SK-N-SH (cell line): Measurements from ENCODE around the gene ZBTB46. TPM values are rescaled to one million over a fixed set of nuclear protein-coding genes. Genes with fewer than 3 reads are reported as not detected.

Source experiments
- CTCF ChIA-PET: fragments of 300-600, 350-600 bp; formaldehyde crosslinking; extraction: SDS; loops from one replicate; lab custom pipeline; 2021; lab: Yijun Ruan, JAX
- POLR2A ChIA-PET: fragments of 350-600 bp; sonication (Branson Sonifier 250); formaldehyde crosslinking; extraction: SDS; loops from one replicate; lab custom pipeline; 2020; ENCODE audit warnings: antibody characterized with exemption, inconsistent platforms; lab: Yijun Ruan, JAX
- DNase-seq: peaks from one replicate; pipeline ENCODE4 v3.0.0; 2012
- H2AFZ ChIP-seq: fragments of 200-600 bp; sonication (generic); 2 replicates; pipeline ENCODE4 v1.8.1; 2016; ENCODE audit warnings: antibody characterized with exemption, mild to moderate bottlenecking, low read depth
- H3F3A ChIP-seq: fragments of 200-600 bp; sonication (generic); replicated peaks from 2 replicates; pipeline ENCODE3; 2016; ENCODE audit warnings: antibody characterized with exemption, mild to moderate bottlenecking; ENCODE audit not compliant: insufficient read depth
- H3K27ac ChIP-seq, 2 experiments: fragments of 200-500 bp in 1 of 2; fragments of 200-600 bp in 1 of 2; sonication (Bioruptor generic) in 1 of 2; sonication (generic), shearing (Covaris generic) in 1 of 2; 2 replicates each; pipeline versions ENCODE4 v1.5.1 to v1.6.1; 2014 to 2016; ENCODE audit warnings: low read depth in 2 of 2, inconsistent platforms in 1 of 2, low read length in 1 of 2, mild to moderate bottlenecking in 1 of 2, mixed read lengths in 1 of 2
- H3K27me3 ChIP-seq: fragments of 200-600 bp; sonication (generic), shearing (Covaris generic); 2 replicates; pipeline ENCODE4 v1.6.1; 2016; ENCODE audit warnings: mixed run types; ENCODE audit not compliant: insufficient read depth
- H3K36me3 ChIP-seq, 2 experiments: fragments of 200-500 bp in 1 of 2; fragments of 200-600 bp in 1 of 2; sonication (Bioruptor generic) in 1 of 2; sonication (generic) in 1 of 2; replicated peaks in 1 of 2; 2 replicates each; pipeline versions ENCODE3 to v1.5.1; 2014 to 2016; ENCODE audit warnings: low read length in 1 of 2, mild to moderate bottlenecking in 1 of 2; ENCODE audit not compliant: insufficient read depth in 2 of 2, control insufficient read depth in 1 of 2
- H3K4me1 ChIP-seq, 2 experiments: fragments of 200-500 bp in 1 of 2; fragments of 200-600 bp in 1 of 2; sonication (Bioruptor generic) in 1 of 2; sonication (generic), shearing (Covaris generic) in 1 of 2; 2 replicates each; pipeline versions ENCODE4 v1.5.1 to v1.6.1; 2014 to 2016; ENCODE audit warnings: low read depth in 1 of 2, low read length in 1 of 2, mixed run types in 1 of 2; ENCODE audit not compliant: insufficient read depth in 2 of 2, control insufficient read depth in 1 of 2
- H3K4me2 ChIP-seq: fragments of 200-600 bp; sonication (generic), shearing (Covaris generic); 2 replicates; pipeline ENCODE4 v1.6.1; 2017; ENCODE audit warnings: mixed run types
- H3K4me3 ChIP-seq, 2 experiments: fragments of 200-500 bp in 1 of 2; fragments of 200-600 bp in 1 of 2; sonication (Bioruptor generic) in 1 of 2; sonication (generic), shearing (Covaris generic) in 1 of 2; 2 replicates each; pipeline versions ENCODE4 v1.5.1 to v1.8.1; 2014 to 2016; ENCODE audit warnings: low read depth in 2 of 2, inconsistent platforms in 1 of 2, low read length in 1 of 2, mild to moderate bottlenecking in 1 of 2, mixed read lengths in 1 of 2, moderate library complexity in 1 of 2
- H3K79me2 ChIP-seq: fragments of 200-600 bp; sonication (generic); 2 replicates; pipeline ENCODE4 v1.8.1; 2017; ENCODE audit warnings: mild to moderate bottlenecking; ENCODE audit not compliant: insufficient read depth
- H3K9ac ChIP-seq: fragments of 200-600 bp; sonication (generic); 2 replicates; pipeline ENCODE4 v1.6.1; 2017; ENCODE audit warnings: mixed run types
- H3K9me2 ChIP-seq: fragments of 200-600 bp; sonication (generic); 2 replicates; pipeline ENCODE4 v1.6.1; 2017; ENCODE audit warnings: mixed run types
- H3K9me3 ChIP-seq: fragments of 200-600 bp; sonication (generic); 2 replicates; pipeline ENCODE4 v1.6.1; 2017; ENCODE audit warnings: mixed run types, mild to moderate bottlenecking, moderate library complexity
- H4K20me1 ChIP-seq: fragments of 200-600 bp; sonication (generic); 2 replicates; pipeline ENCODE4 v1.6.1; 2017; ENCODE audit warnings: mild to moderate bottlenecking, mixed run types; ENCODE audit not compliant: insufficient read depth
- ELF1 ChIP-seq: IDR thresholded peaks from 2 replicates; pipeline ENCODE4 v1.4.0; 2012
- EP300 ChIP-seq, 2 experiments: IDR thresholded peaks; 2 replicates each; pipeline versions ENCODE4 v1.4.0 to v1.6.1; 2012; ENCODE audit warnings: borderline replicate concordance in 1 of 2, low read depth in 1 of 2, low read length in 1 of 2
- FOSL2 ChIP-seq: IDR thresholded peaks from 2 replicates; pipeline ENCODE4 v1.4.0; 2012; ENCODE audit warnings: low read depth, mild to moderate bottlenecking, moderate library complexity, borderline replicate concordance
- GABPA ChIP-seq: IDR thresholded peaks from 2 replicates; pipeline ENCODE4 v1.4.0; 2012; ENCODE audit warnings: low read depth, mild to moderate bottlenecking
- PBX3 ChIP-seq: IDR thresholded peaks from 2 replicates; pipeline ENCODE4; 2012
- RAD21 ChIP-seq: IDR thresholded peaks from 2 replicates; pipeline ENCODE4 v1.6.1; 2012; ENCODE audit warnings: mild to moderate bottlenecking, low read length
- RXRA ChIP-seq: IDR thresholded peaks from 2 replicates; pipeline ENCODE4 v1.4.0; 2012; ENCODE audit warnings: low read depth, mild to moderate bottlenecking, borderline replicate concordance
- SIN3A ChIP-seq: IDR thresholded peaks from 2 replicates; pipeline ENCODE4 v1.6.1; 2012; ENCODE audit warnings: low read depth, mild to moderate bottlenecking, low read length, moderate library complexity, borderline replicate concordance
- TCF12 ChIP-seq: IDR thresholded peaks from 2 replicates; pipeline ENCODE4 v1.4.0; 2012
- USF2 ChIP-seq: fragments of 150-350 bp; IDR thresholded peaks from 2 replicates; pipeline ENCODE4 v1.6.1; 2017; ENCODE audit warnings: antibody characterized with exemption, low read length, low read depth, borderline replicate concordance
- WGBS: methylation state at CpG from one replicate; pipeline ENCODE4 v1.1.6; 2017; ENCODE audit warnings: low lambda C conversion rate; 5-methylcytosine and 5-hydroxymethylcytosine counted together
- polyA plus RNA-seq, 3 experiments: library from polyadenylated mRNA; depleted of rRNA; stranded (reverse); fragments of >200 nt; gene quantifications; 2 replicates each; pipeline ENCODE4 v1.2.3, GENCODE V29; 2012

The ZBTB46 gene
- polyA plus RNA-seq, 1 of the 3 experiments (the other 2 are of a cell fraction): 0.15 TPM

GRCh38 chr20:63833776-63834490 is 2.9 kb upstream of the ZBTB46 start:
- no peaks in the 10 kb centered on the region for H3K9me3 ChIP-seq
- peaks cover 5 to 23% of the 10 kb centered on the region in 2 experiments; a peak in 2 of 4 replicates for H3K4me1 ChIP-seq
- H3K4me3 ChIP-seq: no peak overlapping the region
- no peak overlapping the region for H2AFZ ChIP-seq
- H3K27me3 ChIP-seq: peaks cover 5% of the 10 kb centered on the region; the same call in 1 of the 2 replicates
- no peak overlapping the region; a peak in 1 of 4 replicates for H3K27ac ChIP-seq
- H3K4me2 ChIP-seq: peak overlapping the region; percentile 55; the same call in 1 of the 2 replicates
- 88% methylated on average over 17 of the region's 20 CpGs for WGBS
- ChIA-PET CTCF (interaction anchor here (0.9 to 2.3 kb wide), 2 partner anchors 48 to 59 kb away, joined by 5 to 9 read pairs; no protein-coding TSS in a partner anchor), POLR2A (no interaction called here)
- H3K36me3 ChIP-seq: no peaks in the 10 kb centered on the region
- H3K9ac ChIP-seq: no peak overlapping the region
- no peaks in the 10 kb centered on the region for H3K79me2 ChIP-seq
- no peak for DNase-seq
- TF ChIP-seq RAD21: no peak
- TF ChIP-seq SIN3A: no peak
- TF ChIP-seq ELF1: no peak
- no peak for TF ChIP-seq EP300 (IDR thresholded peaks at IDR 0.05; ENCODE audit: borderline replicate concordance in 1 of 2, low read depth in 1 of 2, low read length in 1 of 2)
- TF ChIP-seq FOSL2: no peak
- TF ChIP-seq RXRA: no peak
- TF ChIP-seq TCF12: no peak
- TF ChIP-seq GABPA: no peak
- no peak for TF ChIP-seq USF2
- H4K20me1 ChIP-seq: no peaks in the 10 kb centered on the region
- no peaks in the 10 kb centered on the region for H3K9me2 ChIP-seq
- peaks cover 4% of the 10 kb centered on the region for H3F3A ChIP-seq

GRCh38 chr20:63831993-63832686 is 1.1 kb upstream of the ZBTB46 start:
- peaks cover 4% of the 10 kb centered on the region for H3F3A ChIP-seq
- H3K79me2 ChIP-seq: no peaks in the 10 kb centered on the region
- CTCF ChIA-PET: no interaction called here
- peak overlapping the region; percentile 44 to 56; a peak in 3 of 4 replicates for H3K4me3 ChIP-seq
- H3K27me3 ChIP-seq: peaks cover 6% of the 10 kb centered on the region; the same call in 1 of the 2 replicates
- no peaks in the 10 kb centered on the region for H4K20me1 ChIP-seq
- no peaks in the 10 kb centered on the region for H3K9me3 ChIP-seq
- 47% methylated on average over 34 of the region's 76 CpGs for WGBS
- H3K4me2 ChIP-seq: peak overlapping the region; percentile 33; the same call in 1 of the 2 replicates
- peak; percentile 61 for DNase-seq
- no peak for TF ChIP-seq PBX3
- TF ChIP-seq, all 33 proteins: peak for 0
- H3K9me2 ChIP-seq: no peaks in the 10 kb centered on the region
- H3K9ac ChIP-seq: no peak overlapping the region
- peaks cover 5 to 23% of the 10 kb centered on the region in 2 experiments; a peak in 2 of 4 replicates for H3K4me1 ChIP-seq
- no peaks in the 10 kb centered on the region for H3K36me3 ChIP-seq
- POLR2A ChIA-PET: no interaction called here
- H2AFZ ChIP-seq: no peak overlapping the region
- no peak overlapping the region for H3K27ac ChIP-seq
